ENCODE results near the gene FAM83G.

The FAM83G gene

DNA sequence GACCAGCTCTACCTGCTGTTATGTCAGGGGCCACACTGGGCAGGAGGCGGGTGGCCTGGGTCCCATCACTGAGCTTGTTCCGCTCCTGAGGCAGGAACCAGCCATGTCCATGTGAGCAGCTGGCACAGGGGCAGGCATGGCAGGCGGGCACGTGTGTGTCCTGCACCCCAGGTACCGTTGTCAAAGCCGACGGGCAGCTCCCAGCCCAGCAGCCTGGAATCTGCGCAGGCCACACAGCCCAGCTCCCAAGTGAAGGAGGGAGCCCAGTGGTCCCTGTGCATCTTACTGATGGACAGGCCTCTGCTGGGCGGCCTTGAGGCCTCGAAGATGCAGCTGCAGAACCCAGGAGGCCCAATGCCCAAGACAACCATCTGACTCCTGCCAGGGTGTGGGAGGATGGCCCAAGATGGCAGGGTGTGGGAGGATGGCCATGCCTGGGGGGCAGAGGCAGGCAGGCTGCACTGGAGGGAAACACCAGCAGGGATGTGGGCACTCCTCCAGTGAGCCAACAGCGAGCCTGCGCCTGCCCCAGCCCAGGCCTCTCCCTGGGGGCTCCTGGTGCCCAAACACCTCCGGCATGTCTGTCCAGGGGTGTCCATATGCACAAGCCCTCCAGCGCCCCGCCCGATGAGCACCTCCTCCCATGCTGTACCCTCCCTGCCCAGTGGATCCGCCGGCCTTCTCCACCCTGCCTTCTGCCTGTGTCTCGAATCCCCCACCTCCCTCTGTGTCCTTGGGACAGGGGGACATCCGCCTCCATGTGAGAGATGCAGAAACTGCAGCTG is 12.8 kb downstream of the FAM83G start:
- Histone ChIP-seq H3K4me3 (no peak overlapping the region), H3K27ac (no peak overlapping the region)
- TF ChIP-seq, protein P1, sequence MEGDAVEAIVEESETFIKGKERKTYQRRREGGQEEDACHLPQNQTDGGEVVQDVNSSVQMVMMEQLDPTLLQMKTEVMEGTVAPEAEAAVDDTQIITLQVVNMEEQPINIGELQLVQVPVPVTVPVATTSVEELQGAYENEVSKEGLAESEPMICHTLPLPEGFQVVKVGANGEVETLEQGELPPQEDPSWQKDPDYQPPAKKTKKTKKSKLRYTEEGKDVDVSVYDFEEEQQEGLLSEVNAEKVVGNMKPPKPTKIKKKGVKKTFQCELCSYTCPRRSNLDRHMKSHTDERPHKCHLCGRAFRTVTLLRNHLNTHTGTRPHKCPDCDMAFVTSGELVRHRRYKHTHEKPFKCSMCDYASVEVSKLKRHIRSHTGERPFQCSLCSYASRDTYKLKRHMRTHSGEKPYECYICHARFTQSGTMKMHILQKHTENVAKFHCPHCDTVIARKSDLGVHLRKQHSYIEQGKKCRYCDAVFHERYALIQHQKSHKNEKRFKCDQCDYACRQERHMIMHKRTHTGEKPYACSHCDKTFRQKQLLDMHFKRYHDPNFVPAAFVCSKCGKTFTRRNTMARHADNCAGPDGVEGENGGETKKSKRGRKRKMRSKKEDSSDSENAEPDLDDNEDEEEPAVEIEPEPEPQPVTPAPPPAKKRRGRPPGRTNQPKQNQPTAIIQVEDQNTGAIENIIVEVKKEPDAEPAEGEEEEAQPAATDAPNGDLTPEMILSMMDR (IDR thresholded peaks at IDR 0.05) = no peak
- no peak for DNase-seq (ENCODE audit: low spot score)

DNA sequence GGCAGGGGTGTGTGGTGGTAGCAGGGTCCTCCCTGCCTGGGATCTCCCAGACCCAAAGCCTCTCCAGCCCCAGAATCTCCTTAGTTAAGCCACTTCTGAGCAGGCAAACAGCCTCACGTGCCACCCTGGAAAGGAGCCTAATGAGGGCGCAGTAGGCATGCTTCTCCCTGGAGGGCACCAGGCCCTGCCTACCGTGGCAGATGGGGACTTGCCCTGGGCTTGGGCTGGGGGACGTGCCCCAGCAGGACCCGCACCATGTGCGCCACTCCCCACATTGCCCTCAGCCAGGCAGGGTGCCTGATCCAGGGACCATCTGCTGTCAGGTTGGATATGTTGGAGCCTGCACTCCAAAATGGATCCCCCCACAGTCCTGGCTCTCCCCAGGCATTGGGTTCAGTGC is 14.2 kb downstream of the FAM83G start:
- TF ChIP-seq, protein P1 (IDR thresholded peaks at IDR 0.05) = no peak
- no peak for DNase-seq (ENCODE audit: low spot score)
- H3K27ac ChIP-seq = no peak overlapping the region
- H3K4me3 ChIP-seq = no peak overlapping the region

DNA sequence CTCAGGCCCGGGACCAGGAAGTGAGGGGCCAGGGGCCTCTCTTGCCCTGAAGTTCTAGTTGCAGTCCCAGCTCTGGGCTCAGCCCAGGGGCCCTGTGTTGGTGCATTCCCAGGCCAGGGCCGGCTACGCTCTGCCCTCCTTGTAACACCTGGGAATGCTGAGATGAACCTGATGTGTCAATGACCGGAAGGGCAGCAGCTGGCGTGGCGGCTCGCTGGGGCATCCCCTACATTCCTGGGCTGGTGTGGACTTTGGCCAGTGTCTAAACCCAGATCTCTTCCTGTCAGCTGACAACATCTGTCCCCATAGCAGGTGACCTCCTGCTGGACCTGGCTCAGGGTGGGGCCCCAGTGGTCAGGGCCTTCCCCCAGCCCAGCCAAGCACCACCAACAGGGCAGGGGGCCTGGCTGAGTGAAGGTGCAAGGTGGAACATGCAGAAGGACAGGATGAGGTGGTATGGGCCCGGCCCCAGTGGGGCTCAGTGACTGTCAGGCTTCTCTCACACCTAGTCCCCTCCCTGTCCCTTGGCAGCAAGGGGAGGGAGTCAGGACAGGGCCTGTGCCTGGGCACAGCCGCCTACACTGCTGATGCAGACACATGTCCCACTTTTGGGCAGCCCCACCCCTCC is 15.9 kb downstream of the FAM83G start:
- TF ChIP-seq, protein P1 (IDR thresholded peaks at IDR 0.05) = no peak
- H3K27ac ChIP-seq = no peak overlapping the region
- no peak overlapping the region for H3K4me3 ChIP-seq
- DNase-seq (ENCODE audit: low spot score) = no peak

DNA sequence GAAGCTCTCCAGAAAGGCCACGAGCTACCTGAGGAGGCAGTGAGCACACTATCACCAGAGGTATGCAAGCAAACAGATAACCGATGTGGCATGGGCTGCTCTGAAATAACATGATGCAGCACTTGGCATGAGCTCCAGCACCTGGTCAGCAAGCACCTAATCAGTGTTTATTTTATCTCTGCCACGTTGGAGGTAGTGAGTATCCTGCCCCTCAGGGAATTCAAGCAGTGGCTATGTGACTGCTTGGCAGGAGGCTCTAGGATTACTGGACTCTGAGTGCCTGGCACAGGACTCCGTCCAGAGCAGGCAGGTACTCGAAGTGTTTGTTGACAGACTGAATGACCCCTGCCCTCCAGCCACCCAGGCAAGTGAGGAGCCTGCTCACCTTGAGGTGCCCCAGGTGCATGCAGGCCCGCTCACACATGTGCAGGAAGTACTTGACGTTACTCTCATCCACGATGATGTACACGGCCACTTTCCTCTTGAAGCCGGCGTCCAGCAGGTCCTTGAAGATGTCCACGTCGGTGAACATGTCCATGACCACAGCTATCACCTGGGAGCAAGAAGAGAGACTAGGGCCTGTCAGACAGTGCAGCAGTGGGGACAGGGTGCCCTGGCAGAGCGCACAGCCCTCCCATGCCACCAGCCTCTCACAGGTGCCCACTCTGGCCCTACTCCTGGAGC is 16.6 kb downstream of the FAM83G start:
- Histone ChIP-seq H3K27ac (no peak overlapping the region), H3K4me3 (no peak overlapping the region)
- DNase-seq (ENCODE audit: low spot score) = no peak
- TF ChIP-seq, protein P1 (IDR thresholded peaks at IDR 0.05) = no peak

DNA sequence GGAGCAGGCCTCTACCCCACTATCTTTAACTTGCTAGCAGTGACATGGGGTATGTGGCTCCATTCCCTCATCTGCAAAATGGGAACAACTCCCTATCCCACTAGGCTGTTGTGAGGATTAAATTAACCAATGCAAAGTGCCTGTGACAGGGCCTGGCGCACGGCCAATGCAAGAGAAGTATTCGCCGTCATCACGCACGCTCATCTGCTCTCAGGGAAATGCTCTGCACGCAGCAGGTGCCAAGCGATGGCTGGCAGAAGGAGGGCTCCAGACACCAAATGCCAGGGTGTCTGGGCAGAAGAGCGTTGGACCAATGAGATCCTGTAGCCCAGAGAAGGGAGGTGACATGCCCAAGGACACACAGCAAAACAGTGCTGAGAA is 17.3 kb downstream of the FAM83G start:
- TF ChIP-seq, protein P1 (IDR thresholded peaks at IDR 0.05) = no peak
- H3K4me3 ChIP-seq = no peak overlapping the region
- DNase-seq (ENCODE audit: low spot score) = no peak
- no peak overlapping the region for H3K27ac ChIP-seq

DNA sequence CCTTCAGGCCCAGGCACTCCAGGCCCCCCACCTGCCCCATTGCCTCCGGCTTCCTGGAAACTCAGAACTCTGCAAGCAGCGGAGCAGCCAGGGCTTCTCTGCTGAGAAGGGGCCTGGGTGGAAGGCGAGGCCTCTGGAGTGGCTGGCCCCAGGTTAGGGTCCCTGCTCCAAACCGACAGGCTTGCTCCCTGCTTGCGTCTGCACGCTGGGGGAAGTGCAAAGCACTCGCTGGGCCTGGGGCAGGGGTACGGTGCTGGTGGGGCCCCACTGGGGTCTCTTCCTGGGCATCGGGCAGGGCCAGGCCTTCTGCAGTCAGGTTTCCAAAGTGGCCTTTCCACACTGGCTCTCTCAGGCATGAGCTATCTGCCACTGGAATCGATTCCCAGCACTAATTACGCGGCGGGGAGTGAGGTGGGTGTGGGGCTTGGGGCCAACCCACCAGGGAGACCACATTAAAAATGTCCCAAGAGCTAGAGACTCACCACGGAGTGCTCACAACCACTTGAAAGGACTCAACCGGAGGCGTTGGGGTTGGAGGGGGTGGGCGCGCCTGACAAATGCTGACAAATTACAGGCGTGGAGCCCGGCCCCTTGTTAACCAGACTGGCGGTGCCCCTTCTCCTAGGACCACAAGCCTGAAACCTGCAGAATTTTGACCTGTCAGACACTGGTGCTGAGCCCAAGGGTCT is 17.9 kb downstream of the FAM83G start:
- H3K27ac ChIP-seq = no peak overlapping the region
- no peak overlapping the region for H3K4me3 ChIP-seq
- TF ChIP-seq, protein P1 (IDR thresholded peaks at IDR 0.05) = no peak
- DNase-seq (ENCODE audit: low spot score) = no peak
